Vein endothelial cell (primary cell): Measurements from ENCODE around the gene ADM2. TPM values are rescaled to one million over a fixed set of nuclear protein-coding genes. Genes with fewer than 3 reads are reported as not detected.

Source experiments
- total RNA-seq: library from RNA; depleted of rRNA; stranded (reverse); fragments of >200 nt; gene quantifications from 2 replicates; pipeline ENCODE4 v1.2.3, GENCODE V29; 2012

Gene ADM2, protein sequence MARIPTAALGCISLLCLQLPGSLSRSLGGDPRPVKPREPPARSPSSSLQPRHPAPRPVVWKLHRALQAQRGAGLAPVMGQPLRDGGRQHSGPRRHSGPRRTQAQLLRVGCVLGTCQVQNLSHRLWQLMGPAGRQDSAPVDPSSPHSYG
- total RNA-seq = 0.48 and 0.65 TPM in 2 replicates

DNA sequence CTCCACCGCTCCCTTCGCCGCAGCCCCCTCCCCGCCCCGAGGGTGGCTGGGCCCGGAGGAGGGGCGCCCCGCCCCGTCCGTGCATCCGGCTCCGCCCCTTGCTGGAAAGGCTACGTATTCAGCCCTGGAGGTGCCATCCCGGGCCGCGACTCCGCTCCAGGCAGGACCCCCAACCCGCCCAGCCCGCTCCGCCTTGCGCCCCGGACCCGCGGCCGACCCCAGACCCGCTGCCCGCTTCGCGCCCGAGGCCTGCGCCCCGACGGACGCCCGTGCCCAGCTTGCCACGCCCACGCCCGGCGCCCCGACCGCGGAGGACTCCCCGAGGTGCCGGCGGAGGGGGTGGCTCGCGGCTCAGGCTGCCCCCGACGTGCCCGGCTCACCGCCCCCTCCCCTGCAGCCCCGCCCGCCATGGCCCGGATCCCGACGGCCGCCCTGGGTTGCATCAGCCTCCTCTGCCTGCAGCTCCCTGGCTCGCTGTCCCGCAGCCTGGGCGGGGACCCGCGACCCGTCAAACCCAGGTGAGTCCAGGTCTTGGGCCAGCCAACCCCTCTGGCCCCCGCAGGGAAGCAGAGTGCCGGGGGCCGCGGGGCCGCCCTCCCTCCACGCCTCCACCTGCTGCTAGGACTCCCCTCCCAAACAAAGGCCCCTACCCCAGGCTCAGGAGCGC is at the start of gene ADM2:
Gene ADM2, plus strand, starts transcription at position 104 of the 667 bp plus-strand sequence. Its CDS starts 305 bp downstream, at position 409.

DNA sequence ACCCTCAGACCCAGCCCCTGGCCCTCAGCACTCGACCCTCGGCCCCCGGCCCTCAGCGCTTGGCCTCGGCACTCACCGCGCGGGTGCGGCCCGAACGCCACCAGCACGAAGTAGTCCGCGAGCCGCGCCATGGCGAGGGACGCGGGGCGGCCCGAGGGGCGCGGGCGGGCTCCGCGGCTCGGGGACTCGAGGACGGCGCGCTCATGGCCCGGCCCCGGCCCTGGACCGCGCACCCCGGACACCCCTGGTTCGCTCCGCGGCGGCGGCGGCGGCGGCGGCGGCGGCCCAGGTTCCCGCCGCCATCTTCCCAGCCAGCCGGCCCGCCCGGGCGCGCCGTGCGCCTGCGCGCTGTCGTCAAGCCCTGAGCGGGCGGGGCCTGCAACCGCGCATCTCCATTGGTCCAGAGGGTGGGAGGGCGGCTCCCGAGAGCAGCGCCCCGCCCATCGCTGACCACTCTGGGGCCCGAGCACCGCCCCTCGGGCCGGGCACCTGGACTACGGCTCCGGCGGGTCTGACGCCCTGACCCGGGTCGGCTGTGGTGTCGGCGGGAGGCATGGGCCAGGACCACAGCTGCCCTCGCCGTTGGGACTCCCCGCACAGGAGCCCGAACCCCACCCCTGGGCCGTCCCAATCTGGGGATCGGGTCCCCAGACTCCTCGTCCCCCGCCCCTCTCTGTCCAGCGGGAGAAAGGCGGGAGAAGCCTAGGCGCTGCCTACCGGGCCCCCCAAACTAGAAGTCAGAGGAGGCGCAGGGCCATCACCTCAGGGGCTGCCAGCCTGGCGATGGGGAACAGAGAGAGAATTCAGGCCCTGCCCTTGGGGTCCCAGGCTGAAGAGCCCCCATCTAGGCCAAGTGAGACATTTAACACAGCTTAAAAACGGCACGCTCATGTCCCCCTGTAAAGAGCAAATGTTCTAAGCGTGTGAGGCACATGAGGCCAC is 6.4 kb upstream of the ADM2 start, which contains the start of gene SBF1:
Gene SBF1, minus strand, starts transcription at position 326 of the 942 bp plus-strand sequence. Its CDS starts 195 bp downstream, at position 131.

GRCh38 chr22:50486561-50487289 is 5.4 kb downstream of the ADM2 start, which contains the start of gene MIOX:
Gene MIOX, plus strand, starts transcription at chr22:50486859. Its CDS starts 39 bp downstream, at chr22:50486898.

GRCh38 chr22:50507421-50507990 is 26.2 kb downstream of the ADM2 start, which contains the start of gene LMF2:
Gene LMF2, minus strand, starts transcription at chr22:50507702. Its CDS starts 27 bp downstream, at chr22:50507675.

GRCh38 chr22:50507991-50508884 is 26.9 kb downstream of the ADM2 start, which contains the start of gene NCAPH2:
Gene NCAPH2, plus strand, starts transcription at chr22:50508224. Its CDS starts 114 bp downstream, at chr22:50508338.

DNA sequence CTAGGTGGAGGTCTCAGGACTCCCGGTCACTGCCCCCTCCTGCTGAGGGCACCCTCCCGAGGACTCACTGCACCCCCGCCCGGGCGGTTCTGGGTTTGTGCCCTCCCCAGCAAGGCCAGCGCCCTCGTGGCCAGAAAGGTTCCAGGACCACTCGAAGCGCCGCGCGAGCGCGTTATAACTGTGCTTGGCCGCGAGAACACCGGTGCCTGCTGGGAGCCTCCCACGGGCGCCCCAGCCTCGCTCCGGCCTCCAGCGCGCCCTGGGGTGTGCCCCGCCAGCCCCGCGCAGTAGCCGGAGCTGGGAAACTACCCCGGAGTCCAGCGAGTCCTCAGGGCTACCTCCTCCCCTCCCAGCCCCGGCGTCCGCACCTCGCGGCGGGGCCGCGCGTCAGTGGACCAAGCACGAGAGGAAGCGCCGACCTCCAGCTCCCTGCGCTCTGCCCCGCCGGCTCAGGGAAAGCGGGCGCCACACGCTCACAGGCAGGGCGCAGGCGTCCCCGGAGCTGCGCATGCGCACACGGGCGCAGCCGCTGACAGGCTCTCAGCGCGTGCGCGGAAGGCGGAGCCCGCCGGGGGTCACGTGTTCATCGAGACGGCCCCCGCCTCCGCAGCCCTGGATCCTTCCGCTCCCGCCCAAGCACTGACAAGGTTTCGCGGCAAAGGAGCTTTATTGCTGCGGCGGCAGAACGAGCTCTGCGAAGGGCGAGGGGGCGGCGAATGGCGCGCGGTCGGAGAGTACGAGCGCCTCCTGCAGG is 43.9 kb downstream of the ADM2 start, which contains the start of gene SCO2:
Gene SCO2, minus strand, starts transcription at position 495 of the 754 bp plus-strand sequence. CDS start 1,187 bp downstream, outside the sequence.

DNA sequence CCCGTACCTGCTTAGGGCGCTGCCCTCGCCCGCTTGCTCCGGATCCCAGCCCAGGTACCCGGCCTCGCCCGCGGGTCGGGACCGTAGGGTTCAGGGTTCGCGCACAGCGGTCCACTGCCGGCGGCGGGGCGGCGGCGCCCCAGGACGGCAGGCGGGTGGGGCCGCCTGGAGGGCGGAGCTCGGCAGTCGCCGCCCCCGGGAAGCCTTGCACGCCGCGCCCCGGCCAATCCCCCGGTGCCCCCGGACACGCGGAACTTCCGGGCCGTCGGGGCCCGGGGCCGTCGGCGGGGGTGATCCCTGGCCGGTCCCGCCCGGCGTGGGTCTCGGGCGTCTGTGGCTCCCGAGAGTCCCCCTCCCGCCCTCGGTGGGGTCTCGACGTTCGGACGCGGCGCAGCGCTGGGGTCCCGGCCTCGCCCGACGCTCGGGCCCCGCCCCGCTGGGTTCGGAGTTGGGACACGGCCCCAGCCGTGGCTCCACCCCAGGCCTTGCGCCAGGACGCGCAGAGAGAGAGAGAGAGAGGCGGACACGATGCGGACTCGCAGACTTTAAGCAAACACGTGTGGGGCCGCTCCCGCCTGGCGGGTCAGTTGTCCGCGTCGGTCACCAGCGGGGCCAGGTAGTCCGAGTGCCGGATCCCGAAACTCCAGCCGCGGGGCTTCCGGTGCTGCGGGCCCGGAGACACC is 48.7 kb downstream of the ADM2 start, which contains the start of gene TYMP:
Gene TYMP, minus strand, starts transcription at position 116 of the 683 bp plus-strand sequence. CDS start 303 bp downstream, outside the sequence.

Other genes starting within 250 kb of the ADM2 start
- 29.1 and 31.0 TPM in 2 replicates for gene TUBGCP6, start 236.5 kb upstream of the ADM2 start, total RNA-seq
- gene HDAC10, start 230.3 kb upstream of the ADM2 start, total RNA-seq = 24.7 and 24.8 TPM in 2 replicates
- 73.3 and 79.7 TPM in 2 replicates for gene MAPK12, start 219.9 kb upstream of the ADM2 start, total RNA-seq
- 25.5 and 38.5 TPM in 2 replicates for gene MAPK11, start 211.2 kb upstream of the ADM2 start, total RNA-seq
- 92.4 and 113 TPM in 2 replicates for gene PLXNB2, start 173.9 kb upstream of the ADM2 start, total RNA-seq
- gene DENND6B, start 154.5 kb upstream of the ADM2 start, total RNA-seq = 2.1 and 4.2 TPM in 2 replicates
- 59.3 and 77.4 TPM in 2 replicates for gene PPP6R2, start 138.2 kb upstream of the ADM2 start, total RNA-seq
- gene SBF1, start 6.5 kb upstream of the ADM2 start, total RNA-seq = 50.7 and 68.9 TPM in 2 replicates
- not detected in 2 replicates for gene MIOX, start 5.3 kb downstream of the ADM2 start, total RNA-seq
- gene LMF2, start 26.2 kb downstream of the ADM2 start, total RNA-seq = 43.1 and 52.6 TPM in 2 replicates
- gene NCAPH2, start 26.7 kb downstream of the ADM2 start, total RNA-seq = 27.8 and 31.7 TPM in 2 replicates
- gene SCO2, start 44.1 kb downstream of the ADM2 start, total RNA-seq = 2.9 and 3.2 TPM in 2 replicates
- gene TYMP, start 48.5 kb downstream of the ADM2 start, total RNA-seq = 5.5 and 9.5 TPM in 2 replicates
- under 0.01 TPM in 1 of 2 replicates, not detected in the other for gene KLHDC7B, start 64.4 kb downstream of the ADM2 start, total RNA-seq
- not detected in 2 replicates for gene SYCE3, start 81.4 kb downstream of the ADM2 start, total RNA-seq
- 2.0 and 2.5 TPM in 2 replicates for gene CPT1B, start 96.9 kb downstream of the ADM2 start, total RNA-seq
- 32.6 and 36.6 TPM in 2 replicates for gene CHKB, start 101.3 kb downstream of the ADM2 start, total RNA-seq
- 0.10 and 0.33 TPM in 2 replicates for gene MAPK8IP2, start 119.2 kb downstream of the ADM2 start, total RNA-seq
- 20.8 and 41.5 TPM in 2 replicates for gene ARSA, start 146.6 kb downstream of the ADM2 start, total RNA-seq
- 29.8 and 43.8 TPM in 2 replicates for gene SHANK3, start 191.3 kb downstream of the ADM2 start, total RNA-seq